ENCODE measurements around the gene PDLIM5.

- TF ChIP-seq CTCF (conservative IDR thresholded peaks at IDR 0.05; ENCODE audit: low read length) (no peak), EZH2phosphoT487 (IDR thresholded peaks at IDR 0.05; ENCODE audit: borderline replicate concordance) (no peak)
Observed at GRCh38 chr4:94598758-94599157, 147.0 kb downstream of the PDLIM5 start.
